HG02970 (cell line): ENCODE results near the gene CACHD1.
A peak's percentile ranks its signal among the peaks of the same experiment; 100 is the strongest.
"Not testable (repeated sequence)": the region's sequence is repeated elsewhere in the genome, so short reads cannot be mapped to it uniquely, and the experiment has no call there.

Source experiments
- ATAC-seq: cut with Tn5 transposase; IDR thresholded peaks from one replicate; pipeline ENCODE4 v1.9.1; 2021; ENCODE audit warnings: mild to moderate bottlenecking, moderate library complexity, moderate number of reproducible peaks; ENCODE audit not compliant: unreplicated experiment, low FRiP score

The CACHD1 gene

DNA sequence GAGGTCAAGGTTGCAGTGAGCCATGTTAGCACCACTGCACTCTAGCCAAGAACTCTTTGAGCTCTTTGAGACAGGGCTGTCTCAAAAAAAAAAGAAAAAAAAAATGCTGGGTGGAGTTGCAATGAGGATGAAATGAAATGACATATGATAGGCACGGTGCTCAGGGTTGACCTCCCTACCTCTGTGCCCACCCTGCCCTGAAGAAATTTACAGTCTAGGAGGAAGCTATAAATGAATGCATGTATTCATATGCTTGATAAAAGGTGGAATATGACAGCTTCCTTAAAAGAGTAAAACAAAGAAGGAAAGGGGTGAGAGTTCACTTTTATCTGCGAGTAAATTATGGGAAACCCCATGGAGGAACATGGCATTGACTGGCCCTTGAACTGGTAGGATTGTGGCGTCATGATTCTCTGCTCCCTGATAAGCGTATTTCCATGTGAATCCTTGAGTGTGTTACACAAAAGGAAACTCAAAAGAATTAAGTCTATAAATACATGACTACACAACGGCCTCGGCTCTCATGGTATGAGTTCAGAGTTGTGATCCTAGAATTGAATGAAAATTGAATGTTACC, 215.9 kb downstream of the CACHD1 start:
- no peak for ATAC-seq

DNA sequence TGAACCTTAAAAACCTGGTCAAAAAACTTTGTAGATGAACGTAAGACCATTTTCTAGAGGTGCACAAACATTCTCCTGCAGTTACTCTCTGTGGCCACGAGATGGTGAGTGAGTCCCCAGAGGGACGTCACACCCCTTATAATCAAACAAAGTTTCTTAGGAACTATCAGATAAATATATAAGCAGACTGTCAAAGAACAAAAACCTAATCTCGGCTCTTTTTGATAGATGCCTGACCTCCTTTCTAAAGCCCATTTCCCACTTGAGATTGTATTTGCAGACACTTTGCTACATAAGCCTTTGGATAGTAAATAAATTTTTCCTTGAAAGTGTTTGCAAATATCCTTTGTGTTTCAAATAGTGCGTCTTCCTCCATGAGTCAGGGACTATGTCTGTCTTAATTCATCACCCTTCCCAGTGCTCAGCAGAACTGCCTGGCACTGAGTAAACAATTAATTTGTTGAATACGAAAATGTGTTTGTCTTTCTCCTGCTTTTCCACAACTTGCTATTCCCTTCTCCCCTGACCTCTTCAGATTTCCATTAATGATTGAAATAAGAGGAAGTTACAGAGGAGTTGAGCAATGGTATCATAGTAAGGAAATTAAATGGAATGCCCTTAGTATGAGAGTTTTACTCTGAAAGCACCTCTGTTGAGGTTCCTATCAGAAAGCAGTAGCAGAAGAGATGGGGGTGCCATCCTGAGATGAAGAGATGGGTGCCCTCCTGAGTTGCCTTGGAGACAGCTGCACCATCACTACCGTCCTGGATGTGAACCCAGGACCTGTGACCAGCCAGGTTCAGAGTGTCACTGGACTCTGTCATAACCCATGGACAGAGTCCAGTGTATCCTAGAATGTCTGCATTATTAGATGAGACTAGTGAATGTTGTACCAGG, 217.1 kb downstream of the CACHD1 start:
- peak; percentile 67 for ATAC-seq

DNA sequence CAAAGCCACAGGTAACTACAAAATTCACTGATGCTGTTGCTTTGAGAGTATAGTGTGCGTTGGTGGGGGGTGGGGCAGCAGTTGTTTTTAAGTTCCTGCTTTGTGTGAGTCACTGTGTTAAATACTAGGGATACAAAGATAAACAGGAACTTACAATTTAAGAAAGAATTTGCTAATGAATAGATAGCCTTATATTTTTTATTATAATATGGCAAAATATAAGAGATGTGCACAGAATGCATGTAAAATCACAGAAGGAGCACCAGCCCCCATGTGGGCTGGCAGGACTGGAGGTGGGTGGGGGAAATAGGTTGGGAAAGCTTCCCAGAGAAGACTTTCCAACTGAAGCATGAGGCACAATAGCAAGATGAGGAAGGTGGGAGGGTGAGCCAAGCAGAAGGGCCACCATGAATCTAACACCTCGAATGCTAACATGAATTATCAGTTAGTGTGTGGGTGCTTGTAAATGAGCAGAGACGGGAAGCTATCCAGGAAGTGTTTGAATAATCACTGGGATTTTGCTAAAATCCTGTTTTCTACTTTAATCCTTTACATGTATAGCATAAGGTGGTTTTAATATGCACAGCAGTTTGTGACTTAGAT, 217.9 kb downstream of the CACHD1 start:
- ATAC-seq = no peak

DNA sequence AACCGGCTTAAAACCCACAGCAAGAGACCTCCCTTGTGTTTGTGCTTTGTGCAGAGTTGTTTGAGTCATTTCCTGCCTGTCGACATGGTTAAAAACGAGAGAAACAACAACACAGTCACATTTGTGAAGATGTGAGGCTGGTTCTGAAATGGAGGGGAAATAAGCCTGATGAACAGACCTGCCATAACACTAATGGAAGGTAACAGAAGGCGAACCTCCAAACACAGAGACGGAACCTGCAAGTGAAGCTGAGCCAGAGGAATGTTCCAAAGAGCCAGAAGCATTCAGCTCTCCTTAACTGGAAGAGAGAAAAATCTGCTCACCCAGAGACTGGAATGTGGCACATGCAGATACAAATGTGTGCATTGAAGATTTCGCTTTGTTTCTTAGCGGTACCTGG, 221.7 kb downstream of the CACHD1 start:
- no peak for ATAC-seq

DNA sequence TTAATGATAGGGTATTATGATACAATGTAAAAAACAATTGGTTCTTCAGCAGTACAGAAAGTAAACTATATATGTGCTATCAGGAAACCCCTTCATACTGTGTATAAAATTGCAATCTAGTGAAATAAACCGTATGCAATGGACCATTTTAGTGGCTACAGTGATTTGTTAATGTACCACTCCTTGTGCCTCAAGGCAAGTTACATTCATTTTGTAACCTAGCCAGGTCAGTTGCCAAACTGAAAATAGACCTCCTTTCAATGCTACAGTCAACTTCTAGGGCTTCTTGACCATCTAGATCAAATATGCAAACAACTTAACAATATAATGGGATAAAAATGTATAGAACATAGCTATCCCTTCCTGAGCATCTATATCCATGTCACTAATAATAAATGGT, 223.0 kb downstream of the CACHD1 start:
- ATAC-seq = no peak

DNA sequence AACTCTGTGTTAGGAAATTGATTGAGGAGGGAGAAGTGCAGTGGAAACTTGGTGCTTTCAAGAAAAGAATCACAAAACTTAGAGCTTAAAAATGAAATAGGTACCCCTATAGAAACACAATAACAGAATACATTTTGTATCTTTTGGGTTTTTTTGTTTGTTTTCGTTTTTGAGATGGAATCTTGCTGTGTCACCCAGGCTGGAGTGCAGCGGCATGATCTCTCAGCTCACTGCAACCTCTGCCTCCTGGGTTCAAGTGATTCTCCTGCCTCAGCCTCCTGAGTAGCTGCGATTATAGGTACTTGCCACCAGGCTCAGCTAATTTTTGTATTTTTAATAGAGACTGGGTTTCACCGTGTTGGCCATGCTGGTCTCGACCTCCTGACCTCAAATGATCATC, 223.5 kb downstream of the CACHD1 start:
- no peak for ATAC-seq

DNA sequence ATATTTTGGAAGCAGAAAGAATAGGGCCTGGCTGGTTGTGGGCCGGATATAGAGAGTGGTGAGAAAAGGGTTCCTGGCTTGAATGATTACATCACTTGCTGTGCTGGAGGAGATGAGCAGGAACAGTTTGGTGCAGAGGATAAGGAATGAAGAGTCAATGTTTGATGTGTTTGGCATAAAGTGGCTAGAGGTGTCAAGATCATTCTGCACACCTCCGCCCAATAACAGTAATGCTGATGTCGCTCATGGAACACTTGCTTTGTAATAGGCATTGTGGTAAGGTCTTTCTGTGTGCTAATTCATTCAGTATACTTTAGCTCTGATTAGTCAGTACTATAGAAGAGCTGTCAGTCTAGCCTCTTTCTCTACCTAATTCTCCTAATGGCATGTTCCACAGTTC, 226.9 kb downstream of the CACHD1 start:
- no peak for ATAC-seq

DNA sequence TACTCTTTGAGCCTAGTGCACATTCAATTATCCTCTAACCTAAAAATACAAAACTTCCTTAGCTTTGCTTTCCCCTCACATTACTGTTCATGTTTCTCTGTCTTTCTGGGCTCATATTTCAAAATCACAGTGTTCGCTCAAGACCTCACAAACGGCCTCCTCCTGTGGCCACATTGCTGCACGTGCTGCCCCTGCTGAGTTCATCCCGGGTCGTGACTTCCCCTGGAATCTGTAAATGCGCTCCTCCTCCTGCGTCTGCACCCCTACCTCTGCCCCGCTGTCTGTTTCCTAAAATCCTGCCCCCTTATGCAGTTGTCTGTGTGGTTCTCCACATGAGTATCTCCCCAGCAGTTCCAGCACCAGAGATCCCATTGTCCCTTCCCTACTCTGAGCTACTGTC, 229.4 kb downstream of the CACHD1 start:
- no peak for ATAC-seq

DNA sequence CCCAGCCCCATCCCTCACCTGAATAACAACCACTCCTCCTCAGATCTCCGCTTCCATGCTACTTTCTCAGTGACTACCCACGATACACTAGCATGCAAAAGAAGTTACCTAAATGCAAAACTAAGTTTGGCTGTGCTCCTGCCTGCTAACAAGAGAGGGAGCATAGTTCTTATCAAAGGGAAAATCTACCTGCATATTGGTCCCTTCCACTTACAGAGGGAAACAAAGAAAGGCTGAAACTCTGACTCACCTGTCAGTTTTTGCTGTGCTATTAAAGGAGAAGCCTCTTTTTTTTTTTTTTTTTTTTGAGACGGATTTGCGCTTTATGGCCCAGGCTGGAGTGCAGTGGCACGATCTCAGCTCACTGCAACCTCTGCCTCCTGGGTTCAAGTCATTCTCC, 231.1 kb downstream of the CACHD1 start:
- ATAC-seq = no peak

DNA sequence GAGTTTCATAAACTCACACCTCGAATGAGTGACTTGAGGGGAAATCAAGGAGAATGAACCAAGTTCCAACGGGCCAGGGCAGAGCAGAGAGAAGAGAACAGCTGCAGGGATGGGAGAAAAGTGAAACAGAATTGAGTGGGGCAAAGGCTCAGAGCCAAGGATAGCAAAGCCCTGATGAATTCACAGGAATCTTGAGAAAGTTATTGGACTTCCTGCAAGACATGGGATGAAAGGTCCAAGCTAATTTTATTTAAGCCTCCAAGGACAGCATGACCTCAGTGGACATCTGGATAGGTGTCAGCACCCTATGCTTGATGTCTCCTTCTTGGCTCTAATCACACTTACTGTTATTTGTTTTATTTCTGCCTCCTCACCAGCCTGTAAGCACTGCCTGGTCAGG, 232.0 kb downstream of the CACHD1 start:
- no peak for ATAC-seq

DNA sequence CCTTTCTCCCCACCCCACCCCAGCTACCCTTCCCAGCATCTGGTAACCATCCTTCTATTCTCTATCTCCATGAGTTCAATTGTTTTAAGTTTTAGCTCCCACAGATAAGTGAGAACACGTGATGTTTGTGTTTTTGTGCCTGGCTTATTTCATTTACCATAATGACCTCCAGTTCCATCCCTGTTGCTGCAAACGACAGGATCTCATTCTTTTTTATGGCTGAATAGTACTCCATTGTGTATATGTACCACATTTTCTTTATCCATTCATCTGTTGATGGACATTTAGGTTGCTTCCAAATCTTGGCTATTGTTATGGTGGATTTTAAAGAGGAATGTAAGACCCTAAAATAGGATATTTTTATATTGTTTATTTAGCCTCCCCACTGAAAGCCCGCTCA, 232.7 kb downstream of the CACHD1 start:
- ATAC-seq = not testable (repeated sequence)

DNA sequence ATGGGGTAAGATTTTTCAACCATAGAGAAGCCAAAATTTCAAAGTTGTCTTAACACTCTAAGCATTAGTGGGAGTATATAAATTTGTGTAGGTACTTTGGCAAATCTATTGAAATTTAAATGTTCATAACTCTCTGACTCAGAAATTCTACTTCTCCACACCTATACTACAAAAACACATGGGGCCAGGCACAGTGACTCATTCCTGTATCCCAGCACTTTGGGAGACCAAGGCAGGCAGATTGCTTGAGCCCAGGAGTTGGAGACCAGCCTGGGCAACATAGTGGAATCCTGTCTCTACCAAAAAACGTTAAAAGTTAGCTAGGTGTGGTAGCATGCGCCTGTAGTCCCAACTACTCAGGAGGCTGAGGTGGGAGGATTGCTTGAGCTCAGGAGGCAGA, 233.7 kb downstream of the CACHD1 start:
- no peak for ATAC-seq

DNA sequence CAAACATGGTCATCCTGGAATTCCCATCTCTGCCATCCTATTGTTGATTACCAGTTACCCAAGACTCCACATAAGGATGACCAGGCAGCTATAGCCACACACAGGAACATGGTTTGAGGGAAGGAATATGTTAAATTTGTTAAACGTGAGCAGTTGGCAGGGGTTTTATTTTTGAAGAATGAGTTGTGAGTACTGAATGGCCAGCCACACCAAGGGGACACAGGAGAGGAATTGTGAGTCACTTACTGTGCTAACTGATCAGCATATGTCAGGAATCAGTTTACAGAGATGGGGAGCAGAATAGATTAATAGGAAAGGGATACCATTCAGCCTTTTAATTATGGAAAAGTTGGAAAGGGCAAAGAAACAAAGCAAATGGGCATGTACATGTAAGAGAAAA, 235.7 kb downstream of the CACHD1 start:
- no peak for ATAC-seq

DNA sequence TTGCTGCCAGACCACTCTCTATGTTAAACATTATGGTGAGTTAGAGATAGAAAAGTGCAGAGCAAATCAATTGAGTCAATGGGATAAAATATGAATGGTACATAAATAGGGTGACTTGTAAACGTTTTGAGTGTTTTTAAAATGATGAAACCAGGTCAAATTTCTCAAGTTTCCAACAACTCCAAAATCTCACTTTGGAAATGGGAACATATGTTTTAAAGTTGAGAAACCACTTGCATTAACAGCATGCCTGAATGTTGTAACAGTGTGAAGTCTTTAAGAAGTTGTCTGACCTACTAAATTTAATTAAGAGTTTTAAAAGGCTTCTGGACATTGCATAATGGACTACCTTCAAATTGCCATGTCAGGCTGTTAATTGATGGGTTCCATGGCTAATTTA, 241.3 kb downstream of the CACHD1 start:
- ATAC-seq = no peak

DNA sequence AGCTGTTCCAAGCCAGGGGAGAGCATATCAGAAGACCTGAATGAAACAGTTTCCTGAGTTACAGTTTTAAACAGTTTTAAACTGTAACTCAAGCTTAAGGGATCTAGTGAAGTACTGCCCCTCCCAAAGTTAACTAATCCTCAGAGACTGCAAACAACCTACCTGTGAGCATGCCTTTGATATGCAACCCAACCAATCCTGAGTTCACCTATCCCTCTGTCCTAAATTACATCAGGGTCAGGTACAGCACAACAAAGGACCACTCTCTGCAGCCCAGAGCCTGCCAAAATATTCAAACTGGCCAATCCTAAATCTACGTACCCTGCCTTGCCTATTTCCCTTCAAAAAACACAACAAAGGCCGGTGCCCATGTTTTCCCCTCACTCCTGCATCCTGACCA, 242.1 kb downstream of the CACHD1 start:
- ATAC-seq = no peak

DNA sequence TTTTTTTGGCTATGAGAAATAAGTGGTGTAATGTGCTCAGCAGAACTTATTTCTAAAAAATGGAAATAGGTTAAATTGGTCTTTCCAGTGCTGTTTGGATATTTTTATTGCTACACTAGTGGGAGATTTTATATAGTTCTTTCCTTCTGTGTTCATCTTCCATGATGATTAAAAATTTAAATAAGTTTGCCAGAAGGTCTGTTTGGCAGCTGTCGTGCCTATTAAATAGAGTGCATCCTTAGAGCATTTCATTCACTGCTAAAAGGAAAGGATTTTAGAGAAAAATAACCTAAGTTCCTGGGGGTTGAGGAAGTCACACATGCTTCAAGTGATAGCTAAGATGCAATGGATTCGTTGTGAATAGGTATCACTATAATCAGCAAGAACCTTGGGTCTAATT, 245.3 kb downstream of the CACHD1 start:
- ATAC-seq = no peak

DNA sequence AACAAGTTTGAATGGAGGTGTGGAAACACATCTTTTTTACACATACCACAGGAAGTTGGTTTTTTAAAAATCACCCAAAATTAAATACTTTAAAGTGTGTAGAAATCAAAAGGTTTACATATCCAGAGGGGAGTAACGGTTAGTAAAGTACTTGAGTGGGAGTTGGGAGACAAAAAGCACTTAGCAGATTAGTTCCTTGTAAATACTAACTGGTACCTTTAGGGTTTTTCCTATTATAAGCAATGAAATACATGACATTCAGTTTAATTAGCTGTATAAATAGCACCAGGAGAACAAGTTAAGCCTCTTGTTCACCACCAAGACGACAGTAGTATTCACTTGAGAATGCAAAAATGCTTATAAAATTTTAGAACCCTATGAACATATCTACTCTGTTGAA, 251.2 kb downstream of the CACHD1 start:
- ATAC-seq = no peak

DNA sequence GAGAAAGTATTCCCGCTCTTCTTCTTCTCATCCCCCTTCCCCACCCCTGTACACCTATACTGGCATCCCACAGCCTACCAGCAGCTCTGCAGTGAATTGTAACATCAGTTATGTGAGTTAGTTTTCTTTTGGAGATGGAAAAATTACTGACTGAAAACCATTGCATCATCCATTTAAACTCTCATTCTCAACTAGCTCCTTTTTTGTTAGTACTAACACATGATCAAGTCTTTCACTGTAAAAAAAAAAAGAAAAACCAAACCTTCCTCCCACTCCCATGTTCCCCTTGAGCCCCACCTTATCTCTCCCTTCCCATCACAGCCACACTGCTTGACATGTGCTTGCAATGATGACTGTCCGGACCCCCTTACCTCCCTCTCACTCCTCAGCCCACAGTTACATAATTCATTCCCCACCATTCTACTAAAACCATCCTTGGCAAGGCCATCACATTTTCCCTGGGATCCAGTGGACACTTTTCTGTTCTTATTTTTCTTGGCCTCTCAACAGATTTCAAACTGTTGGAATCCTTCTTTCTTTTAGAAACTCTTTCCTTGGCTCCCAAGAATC, 251.7 kb downstream of the CACHD1 start:
- no peak for ATAC-seq

DNA sequence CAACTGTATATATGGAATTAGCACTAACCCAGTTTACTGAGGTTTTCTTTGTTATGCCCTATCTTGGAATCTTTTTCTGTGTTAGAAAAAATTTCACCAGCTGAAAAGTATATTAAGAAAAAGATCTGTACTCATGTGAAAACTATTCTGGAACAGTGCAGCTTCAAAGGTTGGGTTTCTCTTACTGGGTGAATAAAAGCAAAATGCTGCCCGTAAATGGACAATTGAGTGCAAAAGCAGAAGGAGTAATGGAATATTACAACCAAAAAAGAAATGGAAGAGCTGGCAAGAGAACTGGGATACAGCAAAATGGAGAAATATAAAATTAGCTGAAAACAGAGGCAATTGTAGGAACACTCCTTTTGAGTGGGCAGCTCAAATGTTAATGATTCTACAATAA, 257.9 kb downstream of the CACHD1 start:
- no peak for ATAC-seq

DNA sequence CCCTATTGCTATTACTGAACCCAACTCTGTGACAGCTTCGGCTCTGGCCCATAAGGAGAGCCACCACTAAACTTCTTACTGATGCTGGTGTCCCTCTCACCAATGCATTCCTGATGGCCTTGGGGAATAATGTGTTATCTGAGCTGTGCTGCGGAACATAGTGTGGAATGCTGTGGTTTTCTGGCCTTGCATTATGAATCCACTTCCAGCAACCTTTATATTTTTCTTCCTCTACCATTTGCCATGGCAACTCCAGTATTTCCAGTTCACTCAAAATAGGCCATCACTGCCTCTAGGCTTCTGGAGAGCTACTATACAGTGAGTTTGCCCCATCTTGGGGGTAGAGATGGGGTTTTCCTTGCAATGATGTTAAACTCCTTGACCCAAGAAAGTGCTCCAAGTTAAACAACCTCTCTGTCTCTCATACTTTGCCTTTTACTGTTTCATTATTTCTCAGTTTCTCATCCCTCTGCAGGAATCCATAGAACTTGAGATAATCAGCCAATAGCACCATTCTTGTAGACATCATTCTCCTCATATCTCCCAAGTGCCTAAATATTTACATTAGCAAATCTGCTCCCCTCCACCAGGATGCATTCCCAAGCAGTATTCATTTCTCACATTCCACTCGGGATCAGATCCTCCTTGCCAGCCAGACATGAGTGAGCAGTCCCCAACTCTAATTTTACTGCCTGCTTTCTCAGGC, 263.8 kb downstream of the CACHD1 start:
- no peak for ATAC-seq

DNA sequence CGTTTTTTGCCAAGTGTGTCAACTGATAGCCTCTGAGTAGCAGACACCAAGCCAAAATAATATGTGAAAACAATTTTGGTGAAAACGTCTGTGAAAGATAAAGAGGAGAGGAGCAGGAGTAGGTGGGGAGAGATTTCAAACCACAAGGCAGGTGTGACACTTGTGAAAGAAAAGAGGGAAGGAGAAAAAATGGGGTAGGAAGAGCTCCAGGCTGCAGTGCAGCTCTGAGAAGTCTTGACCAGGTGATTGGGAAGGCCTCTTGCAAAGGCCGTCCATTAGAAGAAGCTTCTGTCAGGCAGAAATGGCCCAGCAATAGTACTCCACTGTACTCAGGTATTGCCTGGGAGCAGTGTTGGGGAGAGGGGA, 264.3 kb downstream of the CACHD1 start:
- ATAC-seq = no peak
